GM12801 (cell line): ENCODE measurements around the gene WDR90.

Source experiments
- CTCF ChIP-seq: IDR thresholded peaks from one replicate; pipeline ENCODE4 v1.5.1; 2011; ENCODE audit warnings: control low read depth; ENCODE audit not compliant: insufficient read length; ENCODE audit errors: extremely low read depth

Gene WDR90

GRCh38 chr16:673399-673991, 24.3 kb downstream of the WDR90 start:
- no peak for TF ChIP-seq CTCF

- no peak for TF ChIP-seq CTCF
Observed at GRCh38 chr16:674214-674881, 25.2 kb downstream of the WDR90 start.

- TF ChIP-seq CTCF = no peak
Observed at GRCh38 chr16:674968-675883, 26.1 kb downstream of the WDR90 start, which contains the start of gene RHBDL1. Gene RHBDL1, plus strand, starts transcription at chr16:675671. Its CDS starts 120 bp downstream, at chr16:675791.

- TF ChIP-seq CTCF = no peak
Observed at GRCh38 chr16:675884-676564, 26.9 kb downstream of the WDR90 start.

GRCh38 chr16:676565-676902, 27.4 kb downstream of the WDR90 start:
- TF ChIP-seq CTCF = no peak

- TF ChIP-seq CTCF = no peak
Observed at GRCh38 chr16:676913-677312, 27.7 kb downstream of the WDR90 start.
